ENCODE data around the gene MAN2C1.
"Not testable (repeated sequence)": the region's sequence is repeated elsewhere in the genome, so short reads cannot be mapped to it uniquely, and the experiment has no call there.

The MAN2C1 gene

DNA sequence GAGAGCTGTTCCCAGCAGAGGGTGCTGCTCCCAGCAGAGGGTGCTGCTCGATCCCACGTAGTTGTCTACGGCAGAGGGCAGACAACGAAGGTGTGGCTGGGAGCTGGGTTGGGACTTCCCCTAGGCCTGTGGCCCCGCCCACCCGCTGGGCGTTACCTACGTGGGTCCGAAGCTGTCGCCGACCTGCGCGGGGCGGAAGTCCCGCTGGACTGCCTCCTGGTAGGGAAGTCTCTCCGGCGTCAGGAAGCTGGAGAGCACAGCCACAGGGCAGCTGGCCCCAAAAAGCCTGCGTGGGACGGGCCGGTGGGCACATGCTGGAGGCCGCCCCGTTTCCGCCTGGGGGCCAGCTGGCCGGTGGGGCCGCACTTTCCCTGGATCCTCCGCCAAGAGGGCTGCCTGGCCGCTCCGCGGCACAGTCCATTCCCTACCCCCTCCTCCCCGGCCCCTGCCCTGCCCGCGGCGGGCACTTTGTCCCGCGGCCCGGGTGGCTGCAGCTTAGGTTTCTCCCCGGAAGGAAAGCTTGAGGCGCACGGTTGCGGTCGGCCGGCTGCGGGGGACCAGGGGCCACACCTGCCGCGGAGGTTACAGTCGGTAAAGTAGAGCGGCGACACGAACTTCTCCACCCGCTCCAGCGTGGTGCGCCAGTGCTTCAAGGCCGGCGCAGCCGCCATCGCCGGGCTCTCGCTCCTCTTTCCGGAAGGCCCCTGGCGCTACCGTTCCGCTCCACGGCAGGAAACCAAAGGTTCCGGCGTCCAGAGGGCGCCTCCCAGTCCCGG, at the start of gene MAN2C1:
MAN2C1 (minus strand) TSS at position 695 of the 776 bp plus-strand sequence; CDS start at position 671, 24 bp downstream.
- DNase-seq (ENCODE audit: low read depth in 2 of 2), result peak; percentile 79 to 89

DNA sequence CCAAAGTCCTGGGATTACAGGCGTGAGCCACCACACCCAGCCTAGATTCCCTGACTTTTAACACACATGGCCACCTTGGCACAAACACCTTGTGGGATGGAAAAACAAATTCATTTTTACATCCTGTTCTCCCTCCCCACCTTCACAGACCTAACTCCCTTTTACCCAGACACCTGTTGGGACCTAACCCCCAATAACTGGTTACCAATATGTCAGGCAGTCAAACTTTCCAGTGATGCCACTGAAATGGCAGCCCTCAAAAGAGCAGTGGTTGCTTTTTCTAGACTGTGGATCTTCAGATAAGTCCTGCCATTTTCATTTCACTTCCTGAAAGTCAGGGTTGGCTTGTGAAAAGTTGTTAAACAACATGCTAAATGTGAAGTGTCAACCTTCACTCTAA, 48.2 kb upstream of the MAN2C1 start:
- no peak for DNase-seq (ENCODE audit: low read depth in 2 of 2)

DNA sequence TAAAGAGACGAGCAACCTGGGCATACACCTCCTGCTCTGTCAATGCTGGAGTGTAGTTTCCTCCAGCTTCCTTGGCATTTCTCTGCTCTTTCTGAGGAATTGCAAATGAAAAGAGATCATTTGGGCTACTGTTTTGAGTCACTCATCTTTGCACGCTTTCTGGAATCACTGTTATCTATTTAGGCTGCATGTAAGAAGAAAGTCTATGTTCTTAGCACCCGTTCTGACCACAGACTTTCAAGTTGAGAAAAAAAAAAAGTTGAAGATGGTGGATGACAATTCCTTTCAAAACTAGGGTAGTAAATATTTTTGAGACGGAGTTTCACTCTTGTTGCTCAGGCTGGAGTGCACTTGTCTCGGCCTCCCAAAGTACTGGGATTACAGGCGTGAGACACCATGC, 41.8 kb upstream of the MAN2C1 start:
- no peak for DNase-seq (ENCODE audit: low read depth in 2 of 2)

DNA sequence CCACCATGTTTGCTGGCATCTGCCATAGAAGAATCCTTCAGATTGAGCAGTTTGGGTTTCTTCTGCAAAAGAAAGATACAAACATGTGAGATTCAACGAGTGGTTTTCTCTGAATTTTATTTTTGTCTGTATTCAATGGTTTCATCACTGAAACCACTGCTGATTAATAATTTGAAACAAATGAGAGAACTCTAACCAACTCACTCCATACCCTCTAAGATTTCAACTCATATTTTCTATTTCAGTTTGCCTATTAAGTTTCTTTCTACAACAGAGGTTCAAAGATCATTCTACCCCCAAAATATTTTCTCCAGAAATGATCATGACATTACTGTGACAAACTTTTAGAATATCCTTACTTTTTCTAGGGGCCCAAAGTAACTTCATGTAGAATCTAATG, 38.7 kb upstream of the MAN2C1 start:
- DNase-seq (ENCODE audit: low read depth in 2 of 2), result no peak

DNA sequence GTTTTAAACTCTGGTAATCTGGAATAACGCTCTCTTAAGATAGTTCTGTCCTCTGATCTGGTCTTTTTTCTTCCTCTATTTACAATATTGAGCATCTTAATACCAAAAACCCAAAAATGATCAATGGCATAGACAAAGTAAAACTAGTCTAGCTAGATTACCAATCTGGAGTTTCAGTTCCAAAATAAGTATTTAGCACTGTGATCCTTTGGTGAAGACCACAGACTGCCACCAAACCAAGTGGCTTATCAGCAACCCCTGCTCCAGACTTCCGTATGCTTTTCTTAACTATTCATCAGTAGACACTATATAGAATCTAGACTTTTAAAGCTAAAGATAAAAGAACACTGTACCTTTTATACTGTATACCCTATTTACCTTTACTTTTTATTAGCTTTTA, 35.5 kb upstream of the MAN2C1 start:
- no peak for DNase-seq (ENCODE audit: low read depth in 2 of 2)

DNA sequence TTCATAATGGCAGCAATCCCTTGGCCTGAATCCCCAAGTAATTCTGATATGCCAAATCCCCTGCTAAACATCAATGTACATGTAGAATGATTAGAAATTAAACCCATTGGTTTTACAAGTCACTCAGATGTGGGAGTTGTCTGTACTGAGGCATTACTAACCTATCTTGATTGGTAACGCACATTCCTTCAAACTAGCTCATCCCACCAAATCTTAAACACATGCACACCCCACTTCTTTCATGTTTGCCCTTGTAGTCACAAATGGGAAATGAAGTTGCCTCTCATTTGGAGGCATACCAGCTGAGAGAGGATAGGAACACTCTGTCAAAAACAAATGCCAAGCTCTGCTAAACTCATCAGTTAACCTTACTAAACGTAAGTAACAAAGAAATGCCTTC, 29.1 kb upstream of the MAN2C1 start:
- no peak for DNase-seq (ENCODE audit: low read depth in 2 of 2)

DNA sequence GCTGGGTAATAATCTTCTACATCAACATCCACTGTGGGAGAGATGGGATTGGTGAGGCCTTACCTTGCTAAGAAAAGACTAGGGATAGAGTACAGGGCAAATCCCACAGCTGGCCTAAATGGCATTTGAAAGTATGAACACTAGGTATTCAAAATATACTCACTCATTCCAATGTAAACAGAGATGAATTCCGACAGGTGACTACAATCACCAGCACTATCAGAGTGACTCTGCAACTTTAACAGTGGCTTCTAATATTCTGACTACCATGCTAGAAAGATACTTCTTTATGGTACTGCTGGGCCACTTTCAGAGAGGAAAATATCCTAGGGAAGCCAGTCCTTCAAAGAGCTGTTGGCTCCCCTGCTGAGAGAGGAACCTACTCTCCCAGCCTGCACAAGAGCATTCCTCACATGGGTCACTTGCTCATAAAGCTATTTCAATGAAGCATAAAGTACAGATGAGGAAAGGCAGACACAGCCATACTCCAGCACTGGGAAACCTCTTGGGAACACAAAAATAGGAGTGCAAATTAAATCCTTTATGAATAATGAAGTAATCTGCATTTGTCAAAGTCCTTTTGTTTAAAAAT, 21.5 kb upstream of the MAN2C1 start:
- DNase-seq (ENCODE audit: low read depth in 2 of 2), result no peak

DNA sequence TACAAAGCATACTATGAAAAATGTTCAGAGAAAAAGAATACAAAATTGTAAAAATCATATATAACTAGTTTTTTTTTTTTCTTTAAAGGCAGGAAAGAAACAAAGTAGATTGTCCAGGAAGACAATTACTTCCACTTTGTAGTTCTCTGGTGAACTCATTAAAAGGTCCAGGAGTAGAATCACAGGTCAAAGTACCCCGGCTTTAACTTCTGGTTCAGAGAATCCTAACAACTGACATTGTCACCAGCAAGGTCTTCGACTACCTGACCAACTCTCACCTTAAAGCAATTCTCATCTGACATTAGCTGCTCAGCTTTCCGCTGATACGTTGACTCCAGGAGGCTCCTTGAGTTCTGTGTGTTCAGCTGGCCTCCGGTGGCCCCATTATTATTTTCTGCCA, 15.6 kb upstream of the MAN2C1 start:
- DNase-seq (ENCODE audit: low read depth in 2 of 2), result not testable (repeated sequence)

DNA sequence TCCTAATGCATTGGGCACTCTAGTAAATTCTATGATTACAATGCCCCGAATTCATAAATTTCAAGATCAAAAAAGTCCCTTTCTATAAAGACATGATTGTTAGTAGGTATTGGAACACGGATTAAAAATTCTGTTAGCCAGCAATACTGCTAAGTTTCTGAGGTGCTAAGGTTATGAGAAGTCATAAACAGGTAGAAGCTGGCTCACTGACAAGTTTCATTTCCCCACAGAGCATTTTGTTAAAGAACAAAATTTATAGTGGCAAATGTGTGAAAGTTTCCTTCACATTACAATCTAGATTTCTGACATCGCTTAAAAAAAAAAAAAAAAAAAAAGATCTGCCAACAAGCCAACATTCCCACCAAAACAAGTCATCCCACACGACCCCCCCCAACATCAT, 12.4 kb upstream of the MAN2C1 start:
- DNase-seq (ENCODE audit: low read depth in 2 of 2), result no peak

DNA sequence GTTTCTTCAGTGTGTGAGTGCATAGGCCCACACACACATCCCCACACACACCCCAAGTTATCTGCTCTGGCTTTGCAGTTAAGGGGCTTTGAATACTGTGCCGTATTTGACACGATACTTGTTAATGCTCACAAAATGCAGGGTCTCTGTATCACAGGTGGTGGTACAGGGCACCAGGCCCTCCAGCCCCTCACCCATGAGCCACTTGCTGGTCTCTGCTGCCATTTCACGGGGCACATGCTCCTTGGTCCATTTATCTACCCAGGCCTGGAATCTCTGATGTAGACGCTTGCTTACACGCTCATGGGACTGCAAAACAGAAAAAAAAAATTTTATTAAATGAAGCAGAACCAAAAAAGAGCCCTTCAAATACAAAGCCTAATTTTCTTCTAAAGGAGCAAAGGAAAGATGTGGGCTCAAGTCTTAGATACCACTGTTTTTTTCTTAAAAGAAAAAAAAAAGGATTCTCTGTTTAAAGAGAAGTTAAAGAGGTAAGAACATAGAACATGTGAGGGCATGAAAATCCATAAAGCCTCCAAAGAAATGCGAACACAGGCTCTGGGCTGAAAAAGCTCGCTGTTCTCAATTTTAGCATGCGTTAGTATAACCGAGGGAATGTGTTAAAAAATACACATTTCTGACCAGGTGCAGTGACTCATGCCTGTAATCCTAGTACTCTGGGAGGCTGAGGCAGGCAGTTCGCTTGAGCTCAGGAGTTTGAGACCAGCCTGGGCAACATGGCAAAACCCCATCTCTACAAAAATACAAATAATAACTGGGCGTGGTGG, 3.7 kb upstream of the MAN2C1 start:
- DNase-seq (ENCODE audit: low read depth in 2 of 2), result no peak

DNA sequence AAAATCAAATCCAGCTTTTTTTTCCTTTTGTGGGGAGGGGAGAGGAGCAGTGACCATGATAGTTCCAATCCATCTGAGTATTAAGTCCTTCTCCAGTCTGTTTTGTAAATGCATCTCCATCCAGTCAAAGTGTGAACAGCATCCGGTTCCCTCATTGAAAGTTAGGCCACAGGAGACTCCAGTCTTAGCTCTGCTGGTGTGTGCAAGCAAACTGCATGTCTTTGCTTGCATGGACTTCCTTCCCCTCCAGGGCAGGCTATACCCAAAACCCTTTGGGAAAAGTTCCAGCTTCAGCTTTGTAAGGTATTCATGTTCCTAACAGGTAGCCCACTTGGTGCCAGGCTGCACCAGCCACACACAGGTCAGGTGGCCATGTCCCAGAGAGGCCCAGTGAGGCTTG, 3.1 kb upstream of the MAN2C1 start:
- no peak for DNase-seq (ENCODE audit: low read depth in 2 of 2)

DNA sequence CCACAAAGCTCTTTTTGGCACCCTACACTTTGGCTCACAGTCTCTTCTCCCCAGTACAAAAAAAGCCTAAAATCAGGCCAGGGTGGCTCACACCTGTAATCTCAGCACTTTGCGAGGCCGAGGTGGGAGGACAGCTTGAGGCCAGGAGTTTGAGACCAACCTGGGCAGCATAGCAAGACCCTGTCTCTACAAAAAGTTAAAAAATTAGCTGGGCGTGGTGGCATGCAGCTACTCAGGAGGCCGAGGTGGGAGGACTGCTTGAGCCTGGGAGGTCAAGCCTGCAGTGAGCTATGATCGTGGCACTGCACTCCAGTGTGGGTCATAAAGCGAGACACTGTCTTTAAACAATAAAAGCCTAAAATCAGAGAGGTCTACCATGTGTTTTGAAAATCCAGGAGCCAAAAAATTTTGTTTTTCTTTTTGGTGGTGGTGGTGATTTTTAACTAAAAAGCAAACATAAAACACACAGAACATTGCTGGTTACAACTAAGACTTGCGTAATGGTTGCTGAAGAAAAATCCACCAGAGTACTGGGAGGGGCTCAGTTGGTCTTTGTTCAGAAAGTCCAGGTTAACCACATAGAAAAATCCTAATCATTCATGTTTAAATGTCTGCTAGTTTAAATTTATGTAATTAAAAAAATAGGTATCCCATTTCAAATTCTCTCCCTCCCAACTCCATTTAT, 1.6 kb upstream of the MAN2C1 start:
- DNase-seq (ENCODE audit: low read depth in 2 of 2), result no peak

DNA sequence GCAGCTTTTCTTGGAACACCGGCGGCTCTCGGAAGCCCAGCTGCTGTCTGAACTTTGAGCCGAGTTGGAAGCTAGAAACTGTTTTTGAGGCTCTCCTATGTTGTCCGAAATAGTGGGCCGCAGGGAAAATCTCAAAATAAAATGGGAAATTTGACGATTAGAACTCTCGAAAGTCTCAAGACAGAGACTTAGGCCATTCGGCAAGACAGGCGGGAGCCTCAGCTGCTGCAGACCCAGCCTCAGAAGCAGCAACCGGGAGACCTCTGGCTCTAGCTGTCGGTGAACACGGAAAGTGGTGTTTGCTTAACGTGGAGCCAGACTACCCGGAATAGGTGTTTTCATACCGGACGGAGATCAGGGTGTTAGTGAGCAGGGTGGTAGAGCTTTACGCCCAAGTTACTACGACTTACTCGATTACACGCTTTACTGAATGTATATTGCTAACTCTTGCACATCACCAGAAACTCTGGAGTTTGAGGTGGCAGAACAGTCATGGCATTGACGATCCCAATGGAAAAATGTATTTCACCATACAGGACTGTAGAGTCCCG, 357 bp upstream of the MAN2C1 start:
- no peak for DNase-seq (ENCODE audit: low read depth in 2 of 2)

DNA sequence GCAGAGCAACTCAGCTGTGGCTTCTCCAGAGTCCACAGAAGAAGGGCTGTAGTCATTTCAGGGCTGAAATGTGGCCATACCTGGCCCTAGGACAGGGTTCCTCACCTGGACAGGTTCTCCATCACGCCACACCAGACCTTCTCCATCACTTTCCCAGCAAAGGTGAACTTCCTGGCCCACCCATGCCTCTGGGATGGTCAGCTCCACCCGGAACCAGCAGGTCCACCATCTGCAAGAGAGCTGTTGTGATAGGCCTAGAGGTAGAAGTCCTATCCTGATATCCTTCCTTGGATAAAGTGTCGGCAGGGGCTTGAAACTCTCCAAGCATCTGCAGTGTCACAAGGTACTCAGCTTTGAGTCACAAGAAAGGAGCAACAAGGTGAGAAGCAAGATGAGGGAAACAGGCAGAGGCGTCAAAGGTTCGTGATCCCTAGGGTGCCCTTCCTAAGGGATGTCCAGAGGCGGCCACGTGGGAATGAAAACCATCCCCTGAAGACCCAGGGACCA, 948 bp downstream of the MAN2C1 start:
- no peak for DNase-seq (ENCODE audit: low read depth in 2 of 2)

DNA sequence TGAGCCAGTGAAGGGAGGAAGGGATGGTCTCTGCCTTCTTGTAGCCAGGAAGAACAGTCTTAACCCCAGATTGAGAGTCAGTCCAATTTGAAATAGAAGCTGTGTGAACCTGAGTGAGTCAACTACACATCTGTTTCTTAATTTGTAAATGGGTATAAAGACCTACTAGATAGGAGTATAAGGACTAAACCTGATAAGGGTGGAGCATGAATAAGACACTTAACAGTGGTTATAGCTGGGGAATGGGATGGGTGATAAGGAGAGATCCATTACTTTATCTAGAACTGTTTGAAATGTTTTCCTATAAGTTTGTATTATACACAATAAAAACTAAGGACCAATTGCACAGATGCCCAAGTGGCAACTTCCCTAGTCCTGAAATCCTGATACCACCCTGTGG, 1.4 kb downstream of the MAN2C1 start:
- no peak for DNase-seq (ENCODE audit: low read depth in 2 of 2)

DNA sequence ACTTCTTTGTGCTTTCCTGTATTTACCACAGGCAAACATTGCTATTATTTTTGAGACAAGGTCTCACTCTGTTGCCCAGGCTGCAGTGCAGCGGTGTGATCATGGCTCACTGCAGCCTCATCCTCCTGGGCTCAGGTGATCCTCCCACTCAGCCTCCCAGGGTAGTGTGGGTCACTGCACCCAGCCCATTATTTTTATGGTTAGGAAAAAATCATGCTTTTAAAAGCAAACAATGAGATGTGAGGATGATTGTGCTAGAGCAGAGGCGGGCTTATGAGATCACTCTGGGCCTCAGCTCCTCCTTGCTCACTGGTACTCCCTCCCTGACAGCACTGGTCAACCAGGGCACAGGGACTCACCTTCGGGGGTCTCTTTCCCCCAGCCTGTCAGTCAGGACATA, 2.2 kb downstream of the MAN2C1 start:
- no peak for DNase-seq (ENCODE audit: low read depth in 2 of 2)

DNA sequence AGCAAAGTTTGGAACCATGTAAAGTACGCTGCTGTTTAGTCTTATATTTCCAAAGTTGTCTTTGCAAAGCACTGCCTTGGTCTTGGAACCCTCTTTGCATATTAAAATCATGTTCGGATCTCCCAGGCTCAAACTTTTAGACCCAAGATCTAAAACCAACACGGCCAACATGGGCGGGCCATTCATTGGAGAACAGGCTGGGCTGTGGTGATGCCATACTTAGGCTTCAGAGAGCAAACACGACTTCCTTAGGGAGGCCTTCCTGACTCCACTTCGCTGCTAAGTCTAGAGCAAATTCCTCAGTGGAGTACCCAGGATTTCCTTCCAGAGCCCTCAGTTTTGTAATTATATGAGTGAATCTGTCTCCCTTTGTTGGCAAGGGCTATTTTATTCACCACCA, 3.5 kb downstream of the MAN2C1 start:
- no peak for DNase-seq (ENCODE audit: low read depth in 2 of 2)

DNA sequence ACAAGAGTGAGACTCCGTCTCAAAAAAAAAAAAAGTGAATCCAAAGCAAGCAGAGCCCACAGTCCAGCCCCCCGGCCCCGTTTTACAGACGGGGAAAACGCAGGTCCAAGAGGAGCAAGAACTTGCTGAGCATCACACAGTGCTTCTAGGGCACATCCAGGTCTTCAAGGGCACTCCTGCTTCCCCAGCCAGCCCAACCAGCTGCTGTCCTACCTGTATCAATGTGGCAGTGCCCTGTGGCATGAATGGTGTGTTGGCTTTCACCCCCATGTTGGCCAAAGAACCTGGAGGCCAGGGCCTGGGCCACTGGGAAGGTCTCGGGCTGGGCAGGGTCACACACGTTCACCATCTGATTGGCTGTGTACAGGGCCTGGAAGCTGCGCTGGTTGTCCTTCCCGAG, 4.6 kb downstream of the MAN2C1 start:
- no peak for DNase-seq (ENCODE audit: low read depth in 2 of 2)

DNA sequence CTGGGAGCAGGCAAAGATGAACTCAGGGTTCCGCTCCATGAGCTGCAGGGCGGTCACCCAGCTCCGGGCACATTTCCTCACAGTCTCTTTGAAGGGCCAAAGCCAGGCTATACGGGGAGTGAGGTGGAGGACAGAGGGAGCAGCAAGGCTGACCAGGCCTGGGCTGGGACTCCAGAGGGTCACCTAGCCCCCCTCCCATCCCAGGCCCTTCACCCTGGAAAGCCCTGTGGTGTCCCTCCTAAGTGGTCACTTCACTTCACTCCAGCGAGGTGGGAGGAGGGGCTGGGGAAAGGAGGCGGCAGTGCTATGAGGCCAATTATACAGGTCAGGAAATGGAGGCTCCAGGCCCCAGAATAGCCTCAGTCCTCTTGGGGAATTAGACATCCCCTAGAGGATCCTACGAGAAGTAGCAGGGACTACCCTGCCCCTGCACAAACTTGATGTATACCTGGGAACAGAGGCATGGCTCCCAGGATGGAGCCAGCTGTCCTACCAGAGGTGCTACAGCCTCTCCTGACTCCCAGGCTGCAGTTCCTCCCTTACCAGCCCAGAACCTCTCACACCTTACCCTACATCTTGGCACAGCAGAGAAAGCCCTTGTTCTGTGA, 5.7 kb downstream of the MAN2C1 start:
- no peak for DNase-seq (ENCODE audit: low read depth in 2 of 2)

DNA sequence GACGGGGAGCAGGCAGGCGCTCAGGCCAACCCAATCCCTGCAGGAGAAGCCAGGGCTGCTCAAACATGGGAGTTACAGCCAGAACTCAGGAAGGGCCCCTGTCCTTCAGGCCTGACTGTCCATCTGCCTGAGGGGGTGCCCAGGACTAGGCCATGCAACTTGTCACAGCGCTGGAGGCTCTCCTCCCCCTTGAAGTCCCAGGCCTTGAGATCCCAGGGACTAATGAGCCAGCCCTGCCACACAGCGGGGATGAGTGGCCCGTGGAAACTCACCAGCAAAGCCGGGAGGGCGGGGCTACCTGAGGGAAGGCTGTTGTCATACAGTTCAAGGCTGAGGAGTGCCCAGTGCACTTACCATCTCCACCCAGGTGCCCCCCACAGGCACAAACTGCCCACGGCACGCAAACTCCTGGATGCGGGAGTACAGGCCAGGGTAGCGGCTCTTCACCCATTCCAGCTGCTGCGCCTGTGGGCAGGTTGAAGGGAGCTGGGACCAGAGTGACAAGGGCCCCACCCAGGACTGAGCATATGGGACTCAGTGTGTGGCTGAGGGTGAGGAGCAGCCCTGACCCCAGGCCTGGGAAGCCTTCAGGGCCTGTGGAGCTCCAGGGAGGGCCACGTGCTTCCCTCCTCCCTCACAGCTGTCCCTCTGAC, 6.3 kb downstream of the MAN2C1 start:
- no peak for DNase-seq (ENCODE audit: low read depth in 2 of 2)
